Measurements from ENCODE around the gene SRC. TPM values are rescaled to one million over a fixed set of nuclear protein-coding genes. Genes with fewer than 3 reads are reported as not detected.
A peak's percentile ranks its signal among the peaks of the same experiment; 100 is the strongest.

Gene SRC
- total RNA-seq: 6.2 and 6.4 TPM in 2 replicates

DNA sequence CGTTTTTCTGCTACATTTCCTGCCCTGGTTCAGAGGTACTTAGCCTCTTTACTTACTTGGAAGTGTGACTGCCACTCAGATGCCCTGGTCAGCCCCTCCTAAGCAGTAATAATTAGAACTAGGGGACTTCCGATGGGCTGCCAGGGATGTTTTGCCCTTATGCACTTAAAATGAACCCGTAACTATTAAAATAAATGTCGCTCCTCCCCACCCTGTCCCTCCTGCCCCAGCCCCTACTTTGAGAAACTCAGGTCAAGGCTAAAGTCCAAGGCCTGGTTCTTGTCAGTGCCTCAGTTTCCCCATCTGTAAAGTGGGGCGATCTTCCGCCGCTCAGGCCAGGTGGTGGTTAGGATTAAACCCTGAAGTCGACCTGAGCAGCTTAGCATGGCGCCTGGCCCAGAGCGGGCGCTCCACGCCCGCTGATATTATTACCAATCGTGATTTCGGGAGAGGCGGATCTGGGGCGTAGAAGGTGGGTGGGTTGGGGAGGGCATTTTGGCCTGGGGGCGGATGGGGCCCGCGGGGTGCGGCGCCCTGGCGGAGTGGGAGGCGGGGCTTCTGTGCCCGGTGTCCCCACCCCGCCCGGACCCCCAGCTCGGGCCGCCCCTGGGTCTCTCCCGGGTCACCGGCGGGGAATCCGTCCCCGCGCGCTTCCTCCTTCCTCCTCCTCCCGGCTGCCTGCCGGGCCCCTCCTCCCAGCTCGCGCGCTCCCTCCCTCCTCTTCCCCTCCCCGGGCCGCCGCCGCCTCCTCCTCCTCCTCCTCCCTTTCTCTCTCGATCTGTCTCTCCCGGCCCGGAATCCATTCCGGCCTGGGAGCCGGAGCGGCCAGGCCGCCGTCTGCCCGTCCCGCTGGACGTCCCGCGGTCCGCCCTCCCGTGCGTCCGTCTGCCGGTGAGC, at the start of gene SRC:
TSS of gene SRC (plus strand) at position 802 of the 897 bp plus-strand sequence. CDS start 38,014 bp downstream, outside the sequence.
- peaks cover 2% of the 10 kb centered on the region for H3K36me3 Mint-ChIP-seq (ENCODE audit: low read depth)
- H3K27me3 Mint-ChIP-seq (ENCODE audit: insufficient read depth): peaks cover 4% of the 10 kb centered on the region
- intact Hi-C loops (cut with micrococcal nuclease): loop anchor here (1.0 kb wide), 1 partner anchor 9 kb away; no protein-coding TSS in a partner anchor
- peak within 1 kb of the TSS; percentile 80 for H3K4me3 Mint-ChIP-seq
- H3K4me1 Mint-ChIP-seq (ENCODE audit: low read depth): peaks cover 21% of the 10 kb centered on the region
- no peaks in the 10 kb centered on the region for H3K9me3 Mint-ChIP-seq
- H3K27ac Mint-ChIP-seq: no peak within 1 kb of the TSS
- peak; percentile 31 for DNase-seq (ENCODE audit: low spot score)

DNA sequence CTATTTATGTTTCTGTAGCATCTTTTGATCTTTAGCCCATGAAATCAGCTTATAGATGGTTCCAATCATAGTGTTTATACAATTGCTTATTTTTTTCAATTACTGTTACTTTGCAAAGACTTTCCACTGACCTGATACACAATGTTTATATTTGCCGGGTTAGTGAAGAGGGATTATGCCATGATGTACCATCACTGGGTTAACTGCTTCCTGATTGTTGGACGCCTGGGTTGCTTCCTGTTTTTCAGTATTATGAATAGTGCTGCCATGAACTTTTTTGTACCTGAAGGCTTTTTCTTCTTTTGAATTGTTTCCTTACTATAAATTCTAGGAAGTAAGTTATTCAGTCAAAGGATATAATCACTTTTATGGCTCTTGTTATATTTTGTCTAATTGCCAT, 49.6 kb upstream of the SRC start:
- no peak for DNase-seq (ENCODE audit: low spot score)
- peaks cover 51% of the 10 kb centered on the region for H3K4me1 Mint-ChIP-seq (ENCODE audit: low read depth)
- H3K4me3 Mint-ChIP-seq: no peak overlapping the region
- no peak overlapping the region for H3K27ac Mint-ChIP-seq
- H3K27me3 Mint-ChIP-seq (ENCODE audit: insufficient read depth): no peaks in the 10 kb centered on the region
- H3K36me3 Mint-ChIP-seq (ENCODE audit: low read depth): peaks cover 48% of the 10 kb centered on the region
- H3K9me3 Mint-ChIP-seq: no peaks in the 10 kb centered on the region
- intact Hi-C loops (cut with micrococcal nuclease): loop anchor here (5.0 kb wide), 1 partner anchor 41 kb away; no protein-coding TSS in a partner anchor

DNA sequence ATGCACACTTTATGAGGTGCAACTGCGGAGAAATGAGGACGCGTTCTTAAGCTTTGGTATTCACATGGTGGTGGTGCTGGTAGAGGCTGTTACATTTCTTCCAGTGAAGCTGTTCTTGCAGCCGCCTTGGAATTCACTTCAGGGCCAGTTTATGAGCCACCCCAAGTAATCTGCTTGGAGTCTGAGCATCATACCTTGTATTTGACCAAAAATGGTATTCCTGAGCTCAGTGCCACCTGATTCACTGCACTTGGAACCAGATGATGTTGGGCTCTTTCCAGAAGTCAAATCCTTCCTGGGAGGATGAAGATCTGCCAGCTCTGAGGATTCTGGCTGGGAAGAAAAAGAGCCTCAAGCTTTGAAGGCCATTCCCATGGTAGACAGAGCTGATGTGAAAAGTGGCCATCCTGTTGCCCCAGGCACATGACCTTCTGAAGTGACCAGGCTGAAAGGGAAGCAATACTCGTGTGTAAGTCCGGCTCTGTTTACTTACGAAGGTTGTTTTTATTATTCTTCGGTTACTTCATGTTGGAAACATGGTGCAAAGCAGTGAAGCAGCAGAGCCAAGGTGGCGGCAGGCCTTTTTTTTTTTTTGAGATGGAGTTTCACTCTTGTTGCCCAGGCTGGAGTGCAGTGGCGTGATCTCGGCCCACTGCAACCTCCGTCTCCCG, 48.7 kb upstream of the SRC start:
- no peak for DNase-seq (ENCODE audit: low spot score)
- Mint-ChIP-seq H3K27ac (no peak overlapping the region), H3K9me3 (no peaks in the 10 kb centered on the region), H3K36me3 (ENCODE audit: low read depth) (peaks cover 49% of the 10 kb centered on the region), H3K4me3 (no peak overlapping the region), H3K4me1 (ENCODE audit: low read depth) (peaks cover 51% of the 10 kb centered on the region), H3K27me3 (ENCODE audit: insufficient read depth) (no peaks in the 10 kb centered on the region)
- intact Hi-C loops (cut with micrococcal nuclease): loop anchor here (5.0 kb wide), 1 partner anchor 40 kb away; no protein-coding TSS in a partner anchor

DNA sequence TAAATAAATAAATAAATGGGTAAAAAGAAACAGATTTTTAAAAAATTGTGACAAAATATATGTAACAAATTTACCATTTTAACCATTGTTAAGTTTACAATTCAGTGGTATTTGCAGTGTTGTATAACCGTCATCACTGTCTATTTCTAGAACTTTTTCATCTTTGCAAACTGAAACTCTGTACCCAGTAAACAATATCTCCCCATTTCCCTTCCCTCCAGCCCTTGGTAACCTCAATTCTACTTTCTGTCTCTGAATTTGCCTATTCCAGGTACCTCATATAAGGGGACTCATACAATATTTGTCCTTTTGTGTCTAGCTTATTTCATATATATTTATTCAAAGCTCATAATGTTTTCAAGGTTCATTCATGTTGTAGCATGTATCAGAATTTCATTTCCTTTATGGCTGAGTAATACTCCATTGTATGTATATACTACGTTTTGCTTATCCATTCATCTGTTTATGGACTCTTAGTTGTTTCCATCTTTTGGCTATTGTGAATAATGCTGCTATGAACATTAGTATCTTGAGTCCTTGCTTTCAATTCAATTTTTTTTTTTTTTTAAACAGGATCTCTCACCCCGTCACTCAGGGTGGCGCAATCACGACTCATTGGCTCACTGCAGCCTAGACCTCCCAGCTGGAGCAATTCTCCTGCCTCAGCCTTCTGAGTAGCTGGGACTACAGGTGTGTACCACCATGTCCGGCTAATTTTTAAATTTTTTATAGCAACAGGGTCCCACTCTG, 47.6 kb upstream of the SRC start:
- peaks cover 47% of the 10 kb centered on the region for H3K36me3 Mint-ChIP-seq (ENCODE audit: low read depth)
- intact Hi-C loops (cut with micrococcal nuclease): loop anchor here (5.0 kb wide), 1 partner anchor 39 kb away; no protein-coding TSS in a partner anchor

DNA sequence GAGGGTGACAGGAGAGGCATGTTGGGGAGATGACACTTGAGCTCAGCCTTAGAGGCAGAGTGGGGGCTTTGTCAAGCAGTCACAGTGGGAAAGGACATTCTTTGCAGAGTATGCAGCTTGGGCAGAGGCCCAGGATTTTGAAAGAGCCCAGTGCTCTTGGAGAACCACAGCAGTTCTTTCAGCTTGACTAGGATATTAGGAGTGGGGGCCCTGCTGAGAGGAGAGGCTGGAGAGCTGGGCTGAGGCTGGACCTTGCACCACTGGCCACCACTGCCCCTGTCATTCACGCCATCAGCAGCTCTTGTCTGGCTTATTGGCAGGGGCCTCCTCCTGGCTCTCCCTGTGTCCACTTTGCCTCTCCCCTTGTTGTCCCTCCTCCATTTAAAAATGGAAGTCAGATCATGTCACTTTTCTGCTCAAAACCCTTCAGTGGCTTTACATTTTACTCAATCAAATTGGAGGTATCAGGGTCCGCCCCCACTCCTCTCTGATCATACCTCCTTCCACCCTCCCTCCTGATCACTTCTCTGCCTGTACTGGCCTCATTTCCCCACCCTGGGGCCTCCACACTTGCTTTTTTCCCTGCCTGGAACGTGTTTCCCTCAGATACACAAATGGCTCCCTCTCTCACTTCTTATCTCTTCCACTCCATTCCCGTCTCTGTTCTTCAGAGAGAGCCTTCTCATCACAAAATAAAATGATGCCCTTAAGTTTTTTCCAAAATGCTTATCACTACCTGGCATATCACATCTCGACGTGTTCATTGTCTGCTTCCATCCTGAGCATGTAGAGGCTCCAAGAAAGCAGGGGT, 46.0 kb upstream of the SRC start:
- H3K27me3 Mint-ChIP-seq (ENCODE audit: insufficient read depth): no peaks in the 10 kb centered on the region
- intact Hi-C loops (cut with micrococcal nuclease): loop anchor here (5.0 kb wide), 1 partner anchor 37 kb away; no protein-coding TSS in a partner anchor
- H3K4me1 Mint-ChIP-seq (ENCODE audit: low read depth): peaks cover 33% of the 10 kb centered on the region
- H3K36me3 Mint-ChIP-seq (ENCODE audit: low read depth): peaks cover 42% of the 10 kb centered on the region
- no peak overlapping the region for H3K4me3 Mint-ChIP-seq
- H3K9me3 Mint-ChIP-seq: no peaks in the 10 kb centered on the region
- no peak for DNase-seq (ENCODE audit: low spot score)
- no peak overlapping the region for H3K27ac Mint-ChIP-seq

More for the DNA sequence above, 47.6 kb upstream of the SRC start:
- Mint-ChIP-seq H3K4me1 (ENCODE audit: low read depth) (peaks cover 45% of the 10 kb centered on the region), H3K27ac (peak overlapping the region; percentile 40), H3K27me3 (ENCODE audit: insufficient read depth) (no peaks in the 10 kb centered on the region), H3K4me3 (no peak overlapping the region), H3K9me3 (no peaks in the 10 kb centered on the region)
- no peak for DNase-seq (ENCODE audit: low spot score)

DNA sequence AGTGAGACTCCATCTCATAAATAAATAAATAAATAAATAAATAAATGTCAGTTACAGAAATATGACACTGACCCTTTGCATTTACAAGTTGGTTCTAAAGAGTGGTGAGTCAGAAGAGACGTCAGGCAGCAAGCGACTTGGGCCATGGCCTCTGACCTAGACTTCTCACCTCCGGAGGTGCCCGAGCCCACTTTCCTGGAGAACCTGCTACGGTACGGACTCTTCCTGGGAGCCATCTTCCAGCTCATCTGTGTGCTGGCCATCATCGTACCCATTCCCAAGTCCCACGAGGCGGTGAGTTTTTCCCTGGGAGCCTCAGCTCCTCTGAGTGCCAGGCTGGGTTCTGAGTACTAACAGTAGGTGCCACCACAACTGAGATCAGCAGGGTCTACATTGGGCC, 44.8 kb upstream of the SRC start:
- Mint-ChIP-seq H3K4me3 (no peak overlapping the region), H3K27ac (no peak overlapping the region), H3K27me3 (ENCODE audit: insufficient read depth) (no peaks in the 10 kb centered on the region), H3K9me3 (no peaks in the 10 kb centered on the region), H3K36me3 (ENCODE audit: low read depth) (peaks cover 44% of the 10 kb centered on the region), H3K4me1 (ENCODE audit: low read depth) (peaks cover 24% of the 10 kb centered on the region)
- DNase-seq (ENCODE audit: low spot score): no peak
- intact Hi-C loops (cut with micrococcal nuclease): no loop called here

DNA sequence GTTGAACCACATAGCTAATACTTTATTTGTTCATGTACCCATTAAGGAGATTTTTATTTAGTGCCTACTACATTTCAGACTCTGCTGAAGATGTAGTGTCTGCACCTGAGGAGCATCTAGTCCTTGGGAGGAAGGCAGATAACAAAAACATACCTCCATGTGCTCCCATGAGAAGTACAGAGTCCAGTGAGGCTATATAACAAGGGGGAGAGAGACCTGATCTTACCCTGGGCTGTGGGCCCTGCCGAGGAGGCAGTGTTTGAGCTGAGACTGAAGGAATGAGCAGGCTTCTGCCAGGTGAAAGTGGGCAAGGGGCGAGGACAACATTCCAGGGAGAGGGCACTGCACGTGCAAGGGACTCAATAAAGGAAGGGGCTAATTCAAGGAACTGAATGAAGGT, 44.4 kb upstream of the SRC start:
- Mint-ChIP-seq H3K4me3 (no peak overlapping the region), H3K9me3 (no peaks in the 10 kb centered on the region), H3K36me3 (ENCODE audit: low read depth) (peaks cover 45% of the 10 kb centered on the region), H3K27me3 (ENCODE audit: insufficient read depth) (no peaks in the 10 kb centered on the region), H3K27ac (no peak overlapping the region), H3K4me1 (ENCODE audit: low read depth) (peaks cover 21% of the 10 kb centered on the region)
- intact Hi-C loops (cut with micrococcal nuclease): no loop called here
- DNase-seq (ENCODE audit: low spot score): no peak

DNA sequence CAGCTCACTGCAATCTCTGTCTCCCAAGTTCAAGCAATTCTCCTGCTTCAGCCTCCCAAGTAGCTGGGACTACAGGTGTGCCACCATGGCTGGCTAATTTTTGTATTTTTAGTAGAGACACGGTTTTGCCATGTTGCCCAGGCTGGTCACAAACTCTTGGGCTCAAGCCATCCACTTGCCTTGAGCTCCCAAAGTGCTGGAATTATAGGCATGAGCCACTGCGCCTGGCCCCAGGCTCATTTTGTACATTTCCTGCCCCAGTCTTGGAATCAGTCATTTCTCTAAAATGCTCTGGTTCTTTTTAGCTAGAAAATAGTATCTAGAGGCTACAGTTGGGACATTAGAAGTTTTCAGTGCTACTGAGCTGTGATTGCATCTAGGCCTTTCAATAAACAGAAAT, 43.0 kb upstream of the SRC start:
- Mint-ChIP-seq H3K27me3 (ENCODE audit: insufficient read depth) (no peaks in the 10 kb centered on the region), H3K36me3 (ENCODE audit: low read depth) (peaks cover 46% of the 10 kb centered on the region), H3K9me3 (no peaks in the 10 kb centered on the region), H3K4me1 (ENCODE audit: low read depth) (peaks cover 12% of the 10 kb centered on the region), H3K27ac (no peak overlapping the region), H3K4me3 (no peak overlapping the region)
- intact Hi-C loops (cut with micrococcal nuclease): no loop called here
- no peak for DNase-seq (ENCODE audit: low spot score)

DNA sequence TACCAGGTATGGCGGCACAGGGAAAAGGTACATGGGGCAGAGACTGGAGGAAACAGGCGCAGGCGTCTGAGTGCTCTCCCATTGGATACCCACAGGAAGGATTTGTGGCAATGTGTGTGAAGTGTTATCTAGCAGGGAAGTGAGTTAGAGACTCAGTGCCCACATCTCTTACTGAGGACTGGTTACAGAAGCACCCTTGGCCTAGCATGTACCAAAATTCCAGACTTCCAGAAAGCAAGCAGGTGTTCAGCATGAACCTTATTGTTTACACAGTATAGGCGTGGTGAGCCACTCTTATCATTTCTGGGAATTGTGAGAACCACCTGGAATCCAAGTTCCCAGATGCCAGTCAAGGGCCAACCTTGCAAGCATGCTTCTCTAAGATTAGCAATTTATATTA, 42.3 kb upstream of the SRC start:
- peaks cover 44% of the 10 kb centered on the region for H3K36me3 Mint-ChIP-seq (ENCODE audit: low read depth)

DNA sequence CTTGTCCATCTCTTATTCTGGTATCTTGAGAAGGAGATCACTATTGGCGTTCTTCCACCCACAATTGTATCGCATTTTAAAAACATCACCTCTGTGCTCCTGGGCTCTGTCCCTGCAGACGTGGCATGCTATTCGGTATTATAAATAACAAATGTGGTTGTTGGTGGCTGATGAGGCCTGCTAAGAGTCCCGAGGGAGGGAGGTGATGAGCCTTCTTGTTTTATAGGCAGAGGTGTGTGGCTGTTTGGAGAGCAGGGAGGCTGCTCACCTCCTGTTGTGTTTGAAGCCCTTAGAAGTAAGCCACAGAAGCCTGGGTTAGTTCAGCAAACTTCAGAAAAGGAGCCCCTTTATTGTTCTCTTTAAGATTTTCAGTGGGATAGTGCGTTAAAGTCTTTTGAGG, 40.9 kb upstream of the SRC start:
- intact Hi-C loops (cut with micrococcal nuclease): no loop called here
- Mint-ChIP-seq H3K27me3 (ENCODE audit: insufficient read depth) (no peaks in the 10 kb centered on the region), H3K4me3 (no peak overlapping the region), H3K27ac (no peak overlapping the region), H3K9me3 (no peaks in the 10 kb centered on the region), H3K4me1 (ENCODE audit: low read depth) (peaks cover 15% of the 10 kb centered on the region), H3K36me3 (ENCODE audit: low read depth) (peaks cover 41% of the 10 kb centered on the region)
- DNase-seq (ENCODE audit: low spot score): no peak

More for the DNA sequence above, 42.3 kb upstream of the SRC start:
- Mint-ChIP-seq H3K27me3 (ENCODE audit: insufficient read depth) (no peaks in the 10 kb centered on the region), H3K27ac (no peak overlapping the region), H3K4me1 (ENCODE audit: low read depth) (peaks cover 10% of the 10 kb centered on the region), H3K4me3 (no peak overlapping the region), H3K9me3 (no peaks in the 10 kb centered on the region)
- DNase-seq (ENCODE audit: low spot score): no peak
- intact Hi-C loops (cut with micrococcal nuclease): no loop called here

DNA sequence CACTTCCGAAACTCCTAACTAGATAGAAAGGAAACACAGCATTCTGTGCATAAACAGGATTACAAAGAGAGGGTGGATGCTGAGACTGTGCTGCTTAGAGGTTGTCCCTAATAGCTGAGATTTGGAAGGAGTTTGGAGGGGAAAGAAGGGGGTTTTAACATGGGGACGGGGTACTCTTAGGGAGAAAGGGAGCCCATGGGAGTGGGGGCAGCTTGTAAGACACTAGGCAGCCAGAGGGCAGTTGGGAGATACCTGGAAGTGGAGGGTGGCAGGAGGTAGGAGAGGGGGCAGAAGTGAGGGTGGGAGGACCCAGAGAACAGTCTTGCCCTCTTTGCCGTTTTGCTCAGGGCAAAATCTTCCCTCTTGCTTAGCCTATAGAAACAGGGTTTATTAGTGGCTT, 40.1 kb upstream of the SRC start:
- Mint-ChIP-seq H3K4me1 (ENCODE audit: low read depth) (peaks cover 15% of the 10 kb centered on the region), H3K27me3 (ENCODE audit: insufficient read depth) (no peaks in the 10 kb centered on the region), H3K27ac (no peak overlapping the region), H3K36me3 (ENCODE audit: low read depth) (peaks cover 37% of the 10 kb centered on the region), H3K4me3 (no peak overlapping the region), H3K9me3 (no peaks in the 10 kb centered on the region)
- intact Hi-C loops (cut with micrococcal nuclease): no loop called here
- no peak for DNase-seq (ENCODE audit: low spot score)
